Measurements from ENCODE around the gene IMMP2L.

DNA sequence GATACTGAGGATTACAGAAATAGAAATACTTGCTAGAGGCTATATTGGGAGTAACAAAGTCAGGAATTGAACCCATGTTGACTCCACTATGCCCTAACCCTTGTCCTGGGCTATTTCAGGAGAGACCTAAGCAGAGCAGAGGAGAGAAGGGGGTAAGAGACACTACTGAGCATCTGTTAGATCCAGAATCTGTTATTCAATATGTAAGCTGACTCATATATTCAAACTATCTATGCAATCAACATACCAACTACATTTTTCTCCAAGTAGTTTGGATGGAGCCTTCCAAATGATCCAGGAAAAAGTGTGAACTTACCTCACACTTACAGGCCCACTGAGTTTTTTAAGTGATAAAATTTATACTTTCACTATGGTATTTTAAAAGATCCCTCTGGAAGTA is 216.1 kb downstream of the IMMP2L start:
- TF ChIP-seq, protein P1, sequence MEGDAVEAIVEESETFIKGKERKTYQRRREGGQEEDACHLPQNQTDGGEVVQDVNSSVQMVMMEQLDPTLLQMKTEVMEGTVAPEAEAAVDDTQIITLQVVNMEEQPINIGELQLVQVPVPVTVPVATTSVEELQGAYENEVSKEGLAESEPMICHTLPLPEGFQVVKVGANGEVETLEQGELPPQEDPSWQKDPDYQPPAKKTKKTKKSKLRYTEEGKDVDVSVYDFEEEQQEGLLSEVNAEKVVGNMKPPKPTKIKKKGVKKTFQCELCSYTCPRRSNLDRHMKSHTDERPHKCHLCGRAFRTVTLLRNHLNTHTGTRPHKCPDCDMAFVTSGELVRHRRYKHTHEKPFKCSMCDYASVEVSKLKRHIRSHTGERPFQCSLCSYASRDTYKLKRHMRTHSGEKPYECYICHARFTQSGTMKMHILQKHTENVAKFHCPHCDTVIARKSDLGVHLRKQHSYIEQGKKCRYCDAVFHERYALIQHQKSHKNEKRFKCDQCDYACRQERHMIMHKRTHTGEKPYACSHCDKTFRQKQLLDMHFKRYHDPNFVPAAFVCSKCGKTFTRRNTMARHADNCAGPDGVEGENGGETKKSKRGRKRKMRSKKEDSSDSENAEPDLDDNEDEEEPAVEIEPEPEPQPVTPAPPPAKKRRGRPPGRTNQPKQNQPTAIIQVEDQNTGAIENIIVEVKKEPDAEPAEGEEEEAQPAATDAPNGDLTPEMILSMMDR (optimal IDR thresholded peaks at IDR 0.05 in 1 of 3, IDR thresholded peaks at IDR 0.05 in 1 of 3, conservative IDR thresholded peaks at IDR 0.05 in 1 of 3; ENCODE audit: extremely low read depth in 1 of 3, insufficient read depth in 2 of 3, low read length in 3 of 3) = no peak
- no peak for TF ChIP-seq EZH2 (IDR thresholded peaks at IDR 0.05; ENCODE audit: low read length)

Measured in keratinocyte (primary cell).